ENCODE measurements around the gene IFNA17. TPM values are rescaled to one million over a fixed set of nuclear protein-coding genes. Genes with fewer than 3 reads are reported as not detected.
"Not testable (repeated sequence)": the region's sequence is repeated elsewhere in the genome, so short reads cannot be mapped to it uniquely, and the experiment has no call there.

The IFNA17 gene
- total RNA-seq, 1 donor from 2014 or later = not detected

DNA sequence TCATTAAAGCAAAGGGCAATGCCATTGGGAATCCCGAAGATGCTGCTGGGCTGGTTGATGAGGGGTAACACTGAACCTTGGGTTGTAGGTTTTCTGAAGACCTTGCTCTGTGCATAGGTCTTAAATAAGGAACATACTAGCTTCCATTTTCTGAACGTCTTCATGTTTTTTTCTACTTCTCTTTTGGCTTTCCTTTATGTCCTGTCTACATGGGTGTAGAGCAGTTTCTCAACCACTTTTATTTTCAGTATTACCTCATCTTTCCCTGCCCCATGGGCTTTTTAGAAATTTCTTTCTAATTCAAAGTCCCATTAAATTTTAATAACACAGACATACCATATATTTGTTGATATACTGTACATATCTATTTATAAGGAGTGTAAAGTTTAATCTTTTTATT, 11.9 kb upstream of the IFNA17 start, which contains the start of gene IFNA14:
Gene IFNA14, minus strand, starts transcription at position 95 of the 400 bp plus-strand sequence. Its CDS starts 70 bp downstream, at position 25.
- H3K9me3 Mint-ChIP-seq (ENCODE audit: low read depth) = no peaks in the 10 kb centered on the region
- no peak within 1 kb of the TSS for H3K27ac Mint-ChIP-seq
- no peaks in the 10 kb centered on the region for H3K4me1 Mint-ChIP-seq (ENCODE audit: low read depth)
- no peak for DNase-seq (ENCODE audit: low spot score, unreplicated experiment)
- peaks cover 56% of the 10 kb centered on the region for H3K27me3 Mint-ChIP-seq
- TF ChIP-seq, protein P1, sequence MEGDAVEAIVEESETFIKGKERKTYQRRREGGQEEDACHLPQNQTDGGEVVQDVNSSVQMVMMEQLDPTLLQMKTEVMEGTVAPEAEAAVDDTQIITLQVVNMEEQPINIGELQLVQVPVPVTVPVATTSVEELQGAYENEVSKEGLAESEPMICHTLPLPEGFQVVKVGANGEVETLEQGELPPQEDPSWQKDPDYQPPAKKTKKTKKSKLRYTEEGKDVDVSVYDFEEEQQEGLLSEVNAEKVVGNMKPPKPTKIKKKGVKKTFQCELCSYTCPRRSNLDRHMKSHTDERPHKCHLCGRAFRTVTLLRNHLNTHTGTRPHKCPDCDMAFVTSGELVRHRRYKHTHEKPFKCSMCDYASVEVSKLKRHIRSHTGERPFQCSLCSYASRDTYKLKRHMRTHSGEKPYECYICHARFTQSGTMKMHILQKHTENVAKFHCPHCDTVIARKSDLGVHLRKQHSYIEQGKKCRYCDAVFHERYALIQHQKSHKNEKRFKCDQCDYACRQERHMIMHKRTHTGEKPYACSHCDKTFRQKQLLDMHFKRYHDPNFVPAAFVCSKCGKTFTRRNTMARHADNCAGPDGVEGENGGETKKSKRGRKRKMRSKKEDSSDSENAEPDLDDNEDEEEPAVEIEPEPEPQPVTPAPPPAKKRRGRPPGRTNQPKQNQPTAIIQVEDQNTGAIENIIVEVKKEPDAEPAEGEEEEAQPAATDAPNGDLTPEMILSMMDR (IDR thresholded peaks at IDR 0.05; ENCODE audit: unreplicated experiment) = no peak
- no peak within 1 kb of the TSS for H3K4me3 Mint-ChIP-seq (ENCODE audit: low read depth)
- H3K36me3 Mint-ChIP-seq (ENCODE audit: insufficient read depth) = no peaks in the 10 kb centered on the region

DNA sequence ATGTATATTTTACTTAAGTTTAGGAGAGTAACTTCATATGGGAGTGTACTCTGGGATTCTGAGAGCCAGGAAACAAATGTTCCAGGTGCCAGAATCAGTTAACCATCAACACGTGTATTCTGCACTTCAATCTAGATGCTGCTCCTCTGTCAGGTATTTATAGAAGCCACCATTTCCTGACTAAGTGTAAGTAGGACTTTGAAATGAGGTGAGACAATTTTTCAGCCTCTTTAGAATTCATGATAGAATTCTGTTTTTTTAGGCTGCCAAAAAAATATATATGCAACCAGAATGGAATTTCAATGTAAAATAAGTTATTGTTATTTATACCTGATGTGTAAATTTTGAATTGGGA, 8.3 kb upstream of the IFNA17 start:
- not testable (repeated sequence) for DNase-seq (ENCODE audit: low spot score, unreplicated experiment); H3K36me3 Mint-ChIP-seq (ENCODE audit: insufficient read depth); H3K27ac Mint-ChIP-seq; H3K9me3 Mint-ChIP-seq (ENCODE audit: low read depth); H3K4me3 Mint-ChIP-seq (ENCODE audit: low read depth); H3K4me1 Mint-ChIP-seq (ENCODE audit: low read depth)
- H3K27me3 Mint-ChIP-seq = peaks cover 38% of the 10 kb centered on the region

DNA sequence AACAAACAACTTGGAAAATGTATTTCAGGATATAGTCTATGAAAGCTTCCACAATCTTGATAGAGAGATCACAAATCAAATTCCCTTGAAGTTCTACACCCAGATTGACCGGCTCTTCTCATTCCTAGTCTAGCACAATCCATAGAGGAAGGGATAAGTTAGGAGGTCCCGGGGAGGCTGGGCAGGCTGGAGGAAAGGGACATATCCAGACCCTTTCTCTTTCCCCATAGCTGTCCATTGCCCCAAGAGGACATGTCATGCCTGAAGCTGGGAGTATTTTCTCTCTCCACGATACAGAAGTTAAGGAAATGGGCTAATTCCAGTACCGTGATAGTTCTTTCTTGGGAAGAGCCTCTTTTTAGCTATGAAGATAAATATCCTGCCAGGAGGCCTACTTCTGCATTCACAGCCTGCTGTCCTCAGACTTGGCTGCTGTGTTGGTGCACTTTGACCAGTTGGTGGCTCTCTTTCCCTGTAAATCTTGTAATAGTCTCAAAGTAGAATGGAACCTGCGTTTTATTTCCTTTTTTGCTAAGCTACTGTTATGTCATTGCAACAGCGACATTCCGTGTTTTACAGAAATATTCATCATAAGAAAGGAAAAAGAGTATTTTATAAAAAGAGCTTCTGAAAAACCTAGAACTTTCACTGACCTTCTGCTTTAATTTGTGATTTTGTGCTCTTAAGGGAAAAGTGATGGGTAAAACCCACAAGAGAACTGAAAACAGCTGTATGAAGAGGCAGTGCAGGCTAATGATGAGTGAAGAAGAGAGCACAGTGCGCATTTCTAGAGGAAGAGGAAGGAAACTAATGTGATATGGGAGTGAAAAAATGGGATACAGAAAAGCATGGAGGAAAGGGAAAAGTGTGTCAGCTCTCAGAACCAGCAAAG, 7.7 kb upstream of the IFNA17 start:
- TF ChIP-seq, protein P1 (IDR thresholded peaks at IDR 0.05; ENCODE audit: unreplicated experiment) = peak; percentile 63
- not testable (repeated sequence) for DNase-seq (ENCODE audit: low spot score, unreplicated experiment); H3K27ac Mint-ChIP-seq; H3K9me3 Mint-ChIP-seq (ENCODE audit: low read depth); H3K4me3 Mint-ChIP-seq (ENCODE audit: low read depth); H3K36me3 Mint-ChIP-seq (ENCODE audit: insufficient read depth); H3K4me1 Mint-ChIP-seq (ENCODE audit: low read depth)
- H3K27me3 Mint-ChIP-seq = peaks cover 42% of the 10 kb centered on the region

DNA sequence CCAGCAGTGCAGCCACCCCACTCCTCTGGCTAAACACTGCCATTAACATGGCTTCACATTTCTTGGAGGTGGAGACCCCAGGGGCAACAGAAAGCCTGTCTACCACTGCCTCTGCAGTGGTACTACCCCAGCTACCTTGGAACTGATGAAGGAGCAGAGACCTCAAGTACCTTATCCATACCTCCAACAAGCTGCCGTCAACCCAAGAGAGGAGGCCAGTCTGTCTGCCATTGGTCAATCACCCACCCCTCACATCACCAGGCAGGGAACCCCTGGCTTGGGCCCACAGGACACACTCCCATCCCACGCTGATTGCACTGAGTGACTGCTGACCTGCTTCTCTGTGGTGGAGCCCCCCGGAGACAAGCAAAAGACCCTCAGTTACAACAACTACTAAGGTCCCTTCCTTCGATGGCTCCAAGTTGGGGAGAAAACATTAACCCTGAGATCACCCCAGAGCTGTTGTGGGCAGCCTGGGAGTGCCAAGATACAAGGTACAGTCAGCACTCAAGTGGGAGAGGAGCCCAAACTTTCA, 6.2 kb upstream of the IFNA17 start:
- peaks cover 34% of the 10 kb centered on the region for H3K27me3 Mint-ChIP-seq

GRCh38 chr9:21233258-21233657, 5.2 kb upstream of the IFNA17 start:
- H3K4me3 Mint-ChIP-seq (ENCODE audit: low read depth) = no peak overlapping the region
- no peak overlapping the region for H3K27ac Mint-ChIP-seq
- no peak for DNase-seq (ENCODE audit: low spot score, unreplicated experiment)
- TF ChIP-seq, protein P1 (IDR thresholded peaks at IDR 0.05; ENCODE audit: unreplicated experiment) = no peak
- H3K27me3 Mint-ChIP-seq = peaks cover 29% of the 10 kb centered on the region
- no peaks in the 10 kb centered on the region for H3K9me3 Mint-ChIP-seq (ENCODE audit: low read depth)
- H3K4me1 Mint-ChIP-seq (ENCODE audit: low read depth) = no peaks in the 10 kb centered on the region
- H3K36me3 Mint-ChIP-seq (ENCODE audit: insufficient read depth) = no peaks in the 10 kb centered on the region

More for the DNA sequence above, 6.2 kb upstream of the IFNA17 start:
- TF ChIP-seq, protein P1 (IDR thresholded peaks at IDR 0.05; ENCODE audit: unreplicated experiment) = no peak
- no peaks in the 10 kb centered on the region for H3K4me1 Mint-ChIP-seq (ENCODE audit: low read depth)
- no peak overlapping the region for H3K27ac Mint-ChIP-seq
- H3K4me3 Mint-ChIP-seq (ENCODE audit: low read depth) = no peak overlapping the region
- no peaks in the 10 kb centered on the region for H3K9me3 Mint-ChIP-seq (ENCODE audit: low read depth)
- H3K36me3 Mint-ChIP-seq (ENCODE audit: insufficient read depth) = no peaks in the 10 kb centered on the region
- DNase-seq (ENCODE audit: low spot score, unreplicated experiment) = no peak

DNA sequence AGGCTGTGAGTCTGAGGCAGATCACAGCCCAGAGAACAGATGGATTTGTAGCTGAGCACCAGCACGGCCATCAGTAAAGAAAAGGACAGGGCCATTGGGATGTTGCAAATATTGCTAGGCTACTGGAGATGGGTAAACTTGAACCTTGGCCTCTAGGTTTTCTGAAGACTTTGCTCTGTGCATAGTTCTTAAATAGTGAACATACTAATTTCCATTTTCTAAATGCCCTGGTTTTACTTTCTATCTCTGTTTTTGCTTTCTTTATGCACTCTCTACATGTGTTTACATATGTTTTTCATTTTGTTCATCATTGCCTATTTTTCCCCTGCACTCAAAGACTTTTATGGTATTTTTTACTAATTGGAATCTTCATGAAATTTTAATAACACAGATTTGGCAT, 10.8 kb downstream of the IFNA17 start, which contains the start of gene IFNA16:
Gene IFNA16, minus strand, starts transcription at position 101 of the 400 bp plus-strand sequence. Its CDS starts 6 bp downstream, at position 95.
- H3K36me3 Mint-ChIP-seq (ENCODE audit: insufficient read depth); H3K4me3 Mint-ChIP-seq (ENCODE audit: low read depth); H3K4me1 Mint-ChIP-seq (ENCODE audit: low read depth); H3K27ac Mint-ChIP-seq; DNase-seq (ENCODE audit: low spot score, unreplicated experiment); H3K9me3 Mint-ChIP-seq (ENCODE audit: low read depth): not testable (repeated sequence)
- peaks cover 20% of the 10 kb centered on the region for H3K27me3 Mint-ChIP-seq

Data from progenitor cell of endocrine pancreas (in vitro differentiated cells).